Stimulated activated CD4-positive, alpha-beta T cell treated with anti-CD3 and anti-CD28 coated beads, Interleukin-1b, Interleukin-23, amount 100 ng/mL, for 1 hour (primary cell): ENCODE results near the gene LCN15.
"Not testable (repeated sequence)": the region's sequence is repeated elsewhere in the genome, so short reads cannot be mapped to it uniquely, and the experiment has no call there.

Experiments used
- DNase-seq, 2 donors: peaks; one replicate each; pipeline ENCODE4 v3.0.0-alpha.2; 2020; ENCODE audit warnings: low read depth in 2 of 2

The LCN15 gene

GRCh38 chr9:136794281-136794999 lies 30.1 kb upstream of the LCN15 start:
- DNase-seq: no peak

- no peak for DNase-seq
Measured at GRCh38 chr9:136793086-136793946, 29.0 kb upstream of the LCN15 start.

- DNase-seq: no peak
Measured at GRCh38 chr9:136792321-136793085, 28.2 kb upstream of the LCN15 start.

GRCh38 chr9:136791516-136792276 lies 27.4 kb upstream of the LCN15 start:
- peak; percentile 22 to 48 for DNase-seq

GRCh38 chr9:136790640-136791515 lies 26.6 kb upstream of the LCN15 start, which contains the start of gene TMEM141:
TSS of gene TMEM141 (plus strand) at chr9:136791344. CDS start at chr9:136791371, 27 bp downstream.
- peak; percentile 99 to 100 for DNase-seq

- DNase-seq: no peak
Measured at GRCh38 chr9:136789523-136789937, 25.2 kb upstream of the LCN15 start.

- not testable (repeated sequence) for DNase-seq
Measured at GRCh38 chr9:136788644-136789522, 24.6 kb upstream of the LCN15 start.

- peak in 1 of 2 donors; percentile 43 for DNase-seq
Measured at GRCh38 chr9:136787690-136788400, 23.5 kb upstream of the LCN15 start.

GRCh38 chr9:136786983-136787382 lies 22.7 kb upstream of the LCN15 start:
- not testable (repeated sequence) for DNase-seq

- DNase-seq: no peak
Measured at GRCh38 chr9:136786451-136786850, 22.1 kb upstream of the LCN15 start.

GRCh38 chr9:136785565-136786355 lies 21.4 kb upstream of the LCN15 start:
- not testable (repeated sequence) for DNase-seq

GRCh38 chr9:136784997-136785361 lies 20.7 kb upstream of the LCN15 start:
- no peak for DNase-seq

- DNase-seq: no peak
Measured at GRCh38 chr9:136784249-136784996, 20.1 kb upstream of the LCN15 start.

- no peak for DNase-seq
Measured at GRCh38 chr9:136782452-136782851, 18.1 kb upstream of the LCN15 start.

- no peak for DNase-seq
Measured at GRCh38 chr9:136779808-136780207, 15.5 kb upstream of the LCN15 start.

- DNase-seq: no peak
Measured at GRCh38 chr9:136777359-136777758, 13.0 kb upstream of the LCN15 start.

- DNase-seq: no peak
Measured at GRCh38 chr9:136776947-136777346, 12.6 kb upstream of the LCN15 start.
